GM12801 (cell line): ENCODE data around the gene ITGA6.

Source experiments
- TF ChIP-seq, protein P1 (sequence below): IDR thresholded peaks from one replicate; pipeline ENCODE4 v1.5.1; 2011; ENCODE audit warnings: control low read depth; ENCODE audit not compliant: insufficient read length; ENCODE audit errors: extremely low read depth

Gene ITGA6

DNA sequence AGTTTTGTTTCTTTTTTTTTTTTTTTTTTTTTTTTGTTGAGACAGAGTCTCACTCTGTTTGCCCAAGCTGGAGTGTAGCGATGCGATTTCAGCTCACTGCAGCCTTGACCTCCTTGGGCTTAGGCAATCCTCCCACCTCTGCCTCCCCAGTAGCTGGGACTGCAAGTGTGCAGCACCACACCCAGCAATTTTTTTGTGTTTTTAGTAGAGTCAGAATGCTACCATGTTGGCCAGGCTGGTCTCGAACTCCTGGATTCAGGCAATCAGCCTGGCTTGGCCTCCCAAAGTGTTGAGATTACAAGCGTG is 8.2 kb downstream of the ITGA6 start:
- TF ChIP-seq, protein P1, sequence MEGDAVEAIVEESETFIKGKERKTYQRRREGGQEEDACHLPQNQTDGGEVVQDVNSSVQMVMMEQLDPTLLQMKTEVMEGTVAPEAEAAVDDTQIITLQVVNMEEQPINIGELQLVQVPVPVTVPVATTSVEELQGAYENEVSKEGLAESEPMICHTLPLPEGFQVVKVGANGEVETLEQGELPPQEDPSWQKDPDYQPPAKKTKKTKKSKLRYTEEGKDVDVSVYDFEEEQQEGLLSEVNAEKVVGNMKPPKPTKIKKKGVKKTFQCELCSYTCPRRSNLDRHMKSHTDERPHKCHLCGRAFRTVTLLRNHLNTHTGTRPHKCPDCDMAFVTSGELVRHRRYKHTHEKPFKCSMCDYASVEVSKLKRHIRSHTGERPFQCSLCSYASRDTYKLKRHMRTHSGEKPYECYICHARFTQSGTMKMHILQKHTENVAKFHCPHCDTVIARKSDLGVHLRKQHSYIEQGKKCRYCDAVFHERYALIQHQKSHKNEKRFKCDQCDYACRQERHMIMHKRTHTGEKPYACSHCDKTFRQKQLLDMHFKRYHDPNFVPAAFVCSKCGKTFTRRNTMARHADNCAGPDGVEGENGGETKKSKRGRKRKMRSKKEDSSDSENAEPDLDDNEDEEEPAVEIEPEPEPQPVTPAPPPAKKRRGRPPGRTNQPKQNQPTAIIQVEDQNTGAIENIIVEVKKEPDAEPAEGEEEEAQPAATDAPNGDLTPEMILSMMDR = no peak

DNA sequence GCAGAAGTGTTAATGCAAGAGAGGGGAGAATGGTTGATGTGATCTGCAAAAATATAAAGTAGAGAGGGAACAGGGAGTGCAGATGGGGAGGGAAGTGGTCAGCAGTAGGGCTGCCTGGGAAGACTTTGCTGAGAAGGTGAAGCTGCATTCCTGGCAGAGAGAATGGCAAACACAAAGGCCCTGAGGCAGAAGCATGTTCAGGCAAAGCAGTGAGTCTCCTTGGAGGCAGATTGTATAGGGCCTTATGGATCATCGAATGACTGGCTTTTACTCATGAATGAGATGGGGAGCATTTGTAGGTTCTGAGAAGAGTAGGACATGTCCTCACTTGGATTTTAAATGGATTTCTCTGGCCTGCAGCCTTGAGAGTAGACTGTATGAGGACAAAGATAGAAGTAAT is 9.5 kb downstream of the ITGA6 start:
- TF ChIP-seq, protein P1 = no peak

DNA sequence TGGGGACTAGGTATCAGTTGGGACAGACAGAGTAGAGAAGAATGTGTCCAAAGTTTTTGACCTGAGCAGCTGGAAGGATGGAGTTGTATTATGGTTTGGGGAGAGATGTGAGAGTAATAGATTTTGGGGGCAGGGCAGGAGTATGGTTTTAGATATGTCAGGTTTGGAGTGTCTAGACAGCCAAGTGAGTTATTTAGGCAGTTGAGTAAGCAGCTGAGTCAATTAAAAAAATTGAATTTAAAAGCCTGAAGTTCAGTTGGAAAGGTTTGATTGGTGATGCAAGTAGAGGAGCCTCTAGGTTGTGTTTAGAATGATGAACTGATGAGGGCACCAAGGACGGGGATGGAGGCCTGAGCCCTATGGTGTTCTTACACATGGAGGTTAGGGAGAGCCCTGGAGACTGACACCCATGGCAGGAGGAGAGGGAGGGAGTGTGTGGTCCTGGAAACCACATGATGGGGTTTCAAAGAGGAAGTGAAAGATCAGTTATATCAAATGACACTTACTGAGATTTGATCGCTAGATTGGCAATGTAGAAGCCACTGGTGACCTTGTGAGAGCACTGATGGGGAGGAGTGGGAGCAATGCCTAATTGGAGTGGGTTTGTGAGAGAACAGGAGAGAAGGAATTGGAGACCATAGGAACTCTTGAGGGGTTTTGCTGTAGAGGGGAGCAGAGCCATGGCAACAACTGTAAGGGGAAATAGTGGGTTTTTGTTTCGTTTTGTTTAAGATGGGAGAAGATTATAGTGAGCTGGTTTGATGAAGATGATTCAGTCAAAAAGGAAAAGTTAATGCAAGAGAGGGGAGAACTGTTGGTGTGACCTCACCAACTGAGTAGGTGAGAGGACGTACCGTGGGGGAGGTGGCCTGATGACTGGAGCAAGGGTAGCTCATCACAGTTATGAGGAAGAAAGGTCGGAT is 10.3 kb downstream of the ITGA6 start:
- TF ChIP-seq, protein P1 = no peak

DNA sequence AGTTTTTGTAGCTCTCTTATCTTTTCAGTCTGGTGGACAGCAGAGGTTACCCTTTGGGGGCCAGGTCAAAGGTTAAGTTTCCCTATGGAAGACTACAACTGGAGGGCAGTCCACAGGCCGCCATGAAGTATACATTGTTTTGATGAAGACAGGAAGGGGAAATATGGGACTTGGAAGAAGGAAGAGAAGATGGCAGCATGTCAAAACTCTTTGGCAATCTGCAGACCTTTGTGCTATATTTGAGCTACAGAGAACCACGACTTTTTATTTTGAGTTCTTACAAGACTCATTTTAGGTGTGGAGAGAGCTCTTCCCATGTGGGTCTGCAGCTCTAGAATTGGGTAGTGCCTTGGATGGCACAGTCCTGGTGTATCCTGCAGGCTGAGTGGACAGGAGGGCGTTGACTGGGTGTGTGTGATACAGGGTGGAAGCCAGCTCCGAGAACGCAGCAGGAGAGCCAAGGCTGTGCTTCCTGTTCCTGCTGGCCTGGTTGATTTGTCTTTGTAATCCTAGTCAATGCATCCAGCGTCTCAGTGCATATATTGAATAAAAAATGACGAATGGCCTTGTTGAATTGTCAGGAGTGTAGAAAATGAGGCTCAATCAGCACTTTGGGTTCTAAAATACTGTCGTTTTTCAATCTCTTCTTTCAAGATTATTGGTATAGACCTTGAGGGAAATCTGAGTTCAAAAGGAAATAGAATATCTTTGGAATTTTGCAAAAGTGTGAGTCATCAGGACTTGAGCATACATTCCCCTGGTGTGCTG is 11.5 kb downstream of the ITGA6 start:
- TF ChIP-seq, protein P1 = no peak

DNA sequence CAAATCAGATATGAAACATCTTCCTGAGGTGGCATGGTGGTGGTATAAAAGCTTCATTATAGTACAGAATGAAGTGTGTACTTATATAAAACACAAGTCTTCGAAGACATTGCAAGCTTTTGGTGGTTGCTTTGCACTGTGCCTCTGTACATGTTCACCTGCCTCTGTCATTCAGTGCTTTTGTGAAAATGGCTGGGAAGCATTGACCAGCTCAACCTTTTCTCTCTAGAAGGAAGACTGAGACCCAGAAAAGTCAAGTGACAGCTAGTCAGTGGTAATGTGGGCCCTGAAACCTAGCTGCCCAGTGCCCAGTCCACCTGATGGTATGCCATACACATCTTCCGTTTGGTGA is 12.1 kb downstream of the ITGA6 start:
- TF ChIP-seq, protein P1 = no peak

DNA sequence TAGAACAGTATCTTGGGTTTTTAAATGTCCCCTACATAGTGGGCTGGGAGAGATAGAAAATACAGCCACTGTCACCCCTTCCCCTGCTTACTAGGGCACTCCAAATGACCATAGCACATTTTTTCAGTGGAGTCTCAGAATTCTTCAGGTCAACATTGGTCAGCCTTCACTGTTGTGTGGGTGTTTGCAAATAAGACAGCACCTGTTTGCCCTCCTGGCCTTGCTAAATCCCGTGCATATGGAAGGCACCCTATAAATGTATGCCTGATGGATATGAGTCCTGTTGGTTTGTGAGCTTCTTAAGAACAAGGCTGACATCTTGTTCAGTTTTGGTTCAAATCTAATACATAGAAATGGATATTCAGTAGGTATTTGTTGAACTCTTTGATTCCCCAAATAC is 12.5 kb downstream of the ITGA6 start:
- TF ChIP-seq, protein P1 = no peak

DNA sequence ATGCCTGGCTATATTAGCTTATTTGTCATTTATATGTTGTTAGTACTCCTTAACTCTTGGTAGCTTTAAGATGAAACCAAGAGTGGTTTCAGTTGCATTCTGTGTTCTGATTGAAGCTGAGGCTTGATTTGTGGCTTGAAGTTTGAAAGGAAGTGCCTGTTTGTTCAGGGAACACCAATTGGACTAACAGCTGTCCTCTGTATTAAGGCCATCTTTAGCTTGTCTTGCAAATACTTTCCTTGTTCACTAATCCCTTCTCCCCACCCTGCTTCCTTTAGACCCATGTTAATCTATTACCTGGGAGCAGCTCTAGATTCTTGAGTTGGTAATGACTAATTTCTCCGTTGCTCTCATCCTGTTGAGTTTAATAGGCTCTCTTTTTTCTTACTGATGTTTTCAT is 13.4 kb downstream of the ITGA6 start:
- TF ChIP-seq, protein P1 = no peak
